HCT116 (cell line): ENCODE measurements around the gene ACO2. TPM values are rescaled to one million over a fixed set of nuclear protein-coding genes. Genes with fewer than 3 reads are reported as not detected.

Experiments
- ATAC-seq: fragments of 200-7000 bp; cut with Tn5 transposase; 2 replicates; pipeline ENCODE4 v1.9.1; 2020; ENCODE audit warnings: mild to moderate bottlenecking, moderate library complexity
- BruUV-seq: library from RNA; stranded (reverse); fragments of 400-500 nt; replicated peaks from 2 replicates; lab custom pipeline; 2021; lab: Mats Ljungman, UMichigan
- CTCF ChIA-PET: fragments of 300-600 bp; sonication (Branson Sonifier 250); formaldehyde crosslinking; loops from one replicate; lab custom pipeline; 2021; ENCODE audit warnings: antibody characterized with exemption; lab: Charles Lee
- POLR2A ChIA-PET: fragments of 300-600, 350-600 bp; sonication (Branson Sonifier 250); formaldehyde crosslinking; loops from one replicate; lab custom pipeline; 2021; ENCODE audit warnings: antibody characterized with exemption; lab: Charles Lee
- RAD21 ChIA-PET, 2 experiments: fragments of 300-600 bp; sonication (Branson Sonifier 250); formaldehyde crosslinking; loops; one replicate each; lab custom pipeline; 2023; ENCODE audit warnings: low total read pairs in 2 of 2; ENCODE audit not compliant: uncharacterized antibody in 2 of 2, unreplicated experiment in 2 of 2, low non-redundant PET in 1 of 2; lab: Charles Lee
- DNase-seq: peaks from one replicate; pipeline ENCODE4 v3.0.0-alpha.2; 2010; ENCODE audit warnings: low read depth, low spot score
- H2AFZ ChIP-seq: fragments of 200-600 bp; shearing (Covaris generic), sonication (generic); 2 replicates; pipeline ENCODE4 v1.6.1; 2017; ENCODE audit warnings: low read depth, mixed run types, mixed read lengths, antibody characterized with exemption, low read length; ENCODE audit not compliant: poor library complexity, severe bottlenecking
- H3K27ac ChIP-seq: 2 replicates; pipeline ENCODE4 v1.5.1; 2012; ENCODE audit warnings: low read depth, low read length
- H3K27me3 ChIP-seq: fragments of 200-600 bp; sonication (generic); 2 replicates; pipeline ENCODE4 v1.6.1; 2016; ENCODE audit warnings: mixed run types, low read length, mixed read lengths; ENCODE audit not compliant: insufficient read depth
- H3K36me3 ChIP-seq, 2 experiments: fragments of 200-500 bp in 1 of 2; fragments of 200-600 bp in 1 of 2; sonication (Bioruptor generic) in 1 of 2; sonication (generic) in 1 of 2; 2 replicates each; pipeline versions ENCODE4 v1.5.1 to v1.6.1; 2014 to 2016; ENCODE audit warnings: low read length in 2 of 2, inconsistent platforms in 1 of 2, mixed read lengths in 1 of 2, mixed run types in 1 of 2; ENCODE audit not compliant: insufficient read depth in 2 of 2, control insufficient read depth in 1 of 2
- H3K4me1 ChIP-seq, 2 experiments: fragments of 200-600 bp in 1 of 2; sonication (generic) in 1 of 2; 2 replicates each; pipeline versions ENCODE4 v1.5.1 to v1.6.1; 2012 to 2017; ENCODE audit warnings: low read length in 2 of 2, inconsistent platforms in 1 of 2, mild to moderate bottlenecking in 1 of 2, mixed read lengths in 1 of 2, mixed run types in 1 of 2, moderate library complexity in 1 of 2; ENCODE audit not compliant: insufficient read depth in 2 of 2, control insufficient read depth in 1 of 2
- H3K4me2 ChIP-seq: fragments of 200-600 bp; sonication (generic); 2 replicates; pipeline ENCODE4 v1.6.1; 2017; ENCODE audit warnings: mixed run types, low read length, mixed read lengths
- H3K4me3 ChIP-seq, 2 experiments: fragments of 200-600 bp in 1 of 2; sonication (generic) in 1 of 2; replicated peaks in 1 of 2; 2 replicates each; pipeline ENCODE4 v1.5.1; 2011 to 2016; ENCODE audit warnings: low read length in 2 of 2, control low read depth in 1 of 2, low read depth in 1 of 2, mild to moderate bottlenecking in 1 of 2, mixed read lengths in 1 of 2, mixed run types in 1 of 2
- H3K79me2 ChIP-seq: fragments of 200-600 bp; sonication (generic); 2 replicates; pipeline ENCODE4 v1.6.1; 2017; ENCODE audit warnings: mild to moderate bottlenecking, mixed run types, low read length, moderate library complexity, mixed read lengths; ENCODE audit not compliant: insufficient read depth
- H3K9ac ChIP-seq: fragments of 200-600 bp; sonication (generic); 2 replicates; pipeline ENCODE4 v1.6.1; 2016; ENCODE audit warnings: low read length, mixed read lengths
- H3K9me2 ChIP-seq: fragments of 200-600 bp; sonication (generic), shearing (Covaris generic); 2 replicates; pipeline ENCODE4 v1.6.1; 2017; ENCODE audit warnings: mixed run types, mild to moderate bottlenecking, moderate library complexity; ENCODE audit not compliant: insufficient read depth
- H3K9me3 ChIP-seq, 2 experiments: fragments of 200-500 bp in 1 of 2; fragments of 200-600 bp in 1 of 2; sonication (Bioruptor generic) in 1 of 2; sonication (generic) in 1 of 2; 2 replicates each; pipeline ENCODE4 v1.6.1; 2014 to 2017; ENCODE audit warnings: low read length in 2 of 2, mixed read lengths in 2 of 2, inconsistent platforms in 1 of 2, low read depth in 1 of 2, mild to moderate bottlenecking in 1 of 2, mixed run types in 1 of 2, moderate library complexity in 1 of 2; ENCODE audit not compliant: control insufficient read depth in 1 of 2, insufficient read depth in 1 of 2
- H4K20me1 ChIP-seq: fragments of 200-600 bp; sonication (generic), shearing (Covaris generic); 2 replicates; pipeline ENCODE4 v1.6.1; 2017; ENCODE audit warnings: mixed run types, mild to moderate bottlenecking, moderate library complexity; ENCODE audit not compliant: insufficient read depth
- ATF3 ChIP-seq: IDR thresholded peaks from 2 replicates; pipeline ENCODE4 v1.6.1; 2012
- CEBPB ChIP-seq: IDR thresholded peaks from 2 replicates; pipeline ENCODE4 v1.6.1; 2012; ENCODE audit warnings: low read depth
- CTCF ChIP-seq, 3 experiments: fragments of 200-600 bp in 1 of 3; sonication (generic) in 1 of 3; IDR thresholded peaks in 2 of 3; conservative IDR thresholded peaks in 1 of 3; 2 replicates each; pipeline ENCODE4 v1.5.1; 2012 to 2017; ENCODE audit warnings: low read depth in 2 of 3, low read length in 2 of 3, antibody characterized with exemption in 1 of 3, borderline replicate concordance in 1 of 3, control low read depth in 1 of 3, mild to moderate bottlenecking in 1 of 3, mixed read lengths in 1 of 3, mixed run types in 1 of 3, moderate library complexity in 1 of 3; ENCODE audit not compliant: insufficient read depth in 1 of 3
- ELF1 ChIP-seq: IDR thresholded peaks from 2 replicates; pipeline ENCODE4 v1.6.1; 2012; ENCODE audit warnings: low read depth, borderline replicate concordance
- EZH2phosphoT487 ChIP-seq: fragments of 200-600 bp; IDR thresholded peaks from 2 replicates; pipeline ENCODE4 v1.6.1; 2018; ENCODE audit warnings: antibody characterized with exemption, borderline replicate concordance
- MAX ChIP-seq: IDR thresholded peaks from 2 replicates; pipeline ENCODE4 v1.6.1; 2012
- POLR2A ChIP-seq: IDR thresholded peaks from 2 replicates; pipeline ENCODE4 v1.7.0; 2011; ENCODE audit warnings: borderline replicate concordance; ENCODE audit not compliant: insufficient read depth, insufficient read length; ENCODE audit errors: extremely low read depth
- SIN3A ChIP-seq: IDR thresholded peaks from 2 replicates; pipeline ENCODE4 v1.6.1; 2012; ENCODE audit warnings: low read depth
- SP1 ChIP-seq: IDR thresholded peaks from 2 replicates; pipeline ENCODE4 v1.6.1; 2012; ENCODE audit warnings: low read depth
- TCF7L2 ChIP-seq: IDR thresholded peaks from 2 replicates; pipeline ENCODE4 v1.7.0; 2011; ENCODE audit warnings: borderline replicate concordance, inconsistent platforms; ENCODE audit not compliant: insufficient read depth, insufficient read length; ENCODE audit errors: extremely low read depth
- intact Hi-C: fragments of 100-400 bp; cut with micrococcal nuclease; formaldehyde crosslinking; loops from 2 replicates; pipeline ENCODE4 v1.10.0; 2022
- total RNA-seq: library from RNA; stranded (reverse); gene quantifications from one replicate; pipeline ENCODE4 v1.2.1, GENCODE V29; 2021; ENCODE audit not compliant: unreplicated experiment

The ACO2 gene
- total RNA-seq, 1 experiment from 2014 or later: 108 TPM

- Histone ChIP-seq H3K79me2 (peaks cover 25% of the 10 kb centered on the region), H3K27ac (no peak overlapping the region), H3K4me3 (no peak overlapping the region), H3K27me3 (no peaks in the 10 kb centered on the region), H3K4me2 (no peak overlapping the region), H4K20me1 (no peaks in the 10 kb centered on the region), H3K4me1 (peaks cover 22 to 26% of the 10 kb centered on the region in 2 experiments), H3K9ac (no peak overlapping the region), H3K9me2 (no peaks in the 10 kb centered on the region), H3K36me3 (peaks cover 4 to 17% of the 10 kb centered on the region in 2 experiments), H2AFZ (no peak overlapping the region), H3K9me3 (no peaks in the 10 kb centered on the region)
- POLR2A ChIA-PET: no interaction called here
- RAD21 ChIA-PET: interaction anchor here in 1 of 2 experiments (0.6 kb wide), 1 partner anchor 60 kb away, joined by 3 read pairs; no protein-coding TSS in a partner anchor
- no peak for ATAC-seq
- intact Hi-C loops: no loop called here
- no peak for TF ChIP-seq MAX
- no peak for TF ChIP-seq SIN3A
- TF ChIP-seq ELF1: no peak
- no peak for TF ChIP-seq CEBPB
- no peak for TF ChIP-seq EZH2phosphoT487
- TF ChIP-seq ATF3: no peak
- no peak for TF ChIP-seq TCF7L2
- no peak for TF ChIP-seq SP1
- TF ChIP-seq POLR2A: no peak
- TF ChIP-seq CTCF (IDR thresholded peaks at IDR 0.05 in 2 of 3, conservative IDR thresholded peaks at IDR 0.05 in 1 of 3; ENCODE audit: borderline replicate concordance in 1 of 3, insufficient read depth in 1 of 3, low read depth in 2 of 3, low read length in 2 of 3): no peak
- BruUV-seq: no TSS peak
- no peak for DNase-seq
- CTCF ChIA-PET: no interaction called here
These were observed 39.9 kb downstream of the ACO2 start for GRCh38 chr22:41508770-41509170.
